ENCODE measurements around the gene IFITM10. TPM values are rescaled to one million over a fixed set of nuclear protein-coding genes. Genes with fewer than 3 reads are reported as not detected.

Gene IFITM10
- polyA plus RNA-seq, 1 of the 3 experiments (the other 2 are of a cell fraction): 0.21 TPM

DNA sequence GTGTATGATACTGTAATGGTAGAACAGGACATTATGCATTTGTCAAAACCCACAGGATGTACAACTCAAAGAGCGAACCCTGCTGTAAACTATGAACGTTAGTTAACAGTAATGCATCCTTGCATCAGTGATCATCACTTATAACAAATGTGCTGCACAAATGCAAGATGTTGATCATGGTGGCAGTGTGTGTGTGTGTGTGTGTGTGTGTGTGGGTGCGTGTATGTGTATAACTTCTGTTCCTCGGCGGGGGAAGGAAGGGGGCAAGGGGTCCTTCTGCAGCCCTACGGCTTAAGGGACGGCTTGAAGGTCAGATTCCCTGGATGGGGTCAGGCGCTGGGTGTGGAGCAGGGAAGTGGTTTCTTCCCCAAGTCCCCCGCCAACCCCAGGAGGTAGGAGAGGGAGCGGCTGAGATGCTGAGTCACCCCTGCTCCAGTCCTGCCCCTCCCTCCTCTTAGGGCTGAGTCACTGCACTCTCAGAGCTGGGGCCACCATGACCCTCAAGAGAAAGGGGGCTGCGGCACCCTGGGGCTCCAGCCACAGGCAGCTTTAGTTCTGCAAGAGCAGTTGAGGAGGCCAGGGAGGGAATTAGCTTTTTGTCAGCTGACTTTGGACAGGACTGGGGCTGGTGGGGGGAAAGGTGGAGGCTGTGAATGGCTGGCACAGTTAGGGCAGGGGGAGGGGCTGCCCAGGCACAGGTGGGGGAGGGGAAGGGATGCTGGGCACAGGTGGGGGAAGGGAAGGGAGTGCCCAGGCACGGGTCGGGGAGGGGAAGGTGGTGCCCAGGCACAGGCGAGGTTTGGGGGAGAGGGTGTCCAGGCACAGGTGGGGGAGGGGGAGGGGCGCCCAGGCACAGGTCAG, 22.1 kb upstream of the IFITM10 start:
- ChIA-PET POLR2A (interaction anchor here (1.6 kb wide), 1 partner anchor 9 kb away, joined by 4 read pairs; the partner anchor contains the start of gene CTSD), CTCF (interaction anchor here (0.6 to 2.4 kb wide), 4 partner anchors 8 to 80 kb away, joined by 3 to 16 read pairs (median 8); partner anchors contain the start of gene CTSD)
- Histone ChIP-seq H3K4me1 (ENCODE audit: control insufficient read depth in 1 of 2, insufficient read depth in 2 of 2, low read depth in 1 of 2, low read length in 1 of 2) (peaks cover 4 to 12% of the 10 kb centered on the region in 2 experiments; a peak in 2 of 4 replicates), H3K79me2 (ENCODE audit: insufficient read depth) (no peaks in the 10 kb centered on the region), H3K36me3 (replicated peaks in 1 of 2; ENCODE audit: control insufficient read depth in 1 of 2, insufficient read depth in 2 of 2, low read length in 1 of 2) (no peaks in the 10 kb centered on the region), H3K9me3 (no peaks in the 10 kb centered on the region), H3K4me3 (ENCODE audit: low read depth in 2 of 2, low read length in 1 of 2) (no peak overlapping the region), H2AFZ (ENCODE audit: low read depth) (peak overlapping the region; percentile 20; the same call in 1 of the 2 replicates), H3K27ac (ENCODE audit: low read depth in 2 of 2, low read length in 1 of 2) (peak overlapping the region; percentile 5 to 55; a peak in 3 of 4 replicates), H3K9me2 (no peaks in the 10 kb centered on the region), H3F3A (replicated peaks; ENCODE audit: insufficient read depth) (no peaks in the 10 kb centered on the region), H4K20me1 (ENCODE audit: insufficient read depth) (no peaks in the 10 kb centered on the region), H3K4me2 (peak overlapping the region; percentile 77; the same call in 1 of the 2 replicates), H3K9ac (no peak overlapping the region), H3K27me3 (ENCODE audit: insufficient read depth) (no peaks in the 10 kb centered on the region)
- TF ChIP-seq NFIC (IDR thresholded peaks at IDR 0.05; ENCODE audit: borderline replicate concordance) (0 out of 2 replicates have a peak, but pooled peaks have one; percentile 15), EP300 (IDR thresholded peaks at IDR 0.05; ENCODE audit: borderline replicate concordance in 1 of 2, low read depth in 1 of 2, low read length in 1 of 2) (peak in 1 of 2 experiments; percentile 56; a peak in 1 of 4 replicates), POLR2AphosphoS5 (IDR thresholded peaks at IDR 0.05; ENCODE audit: low read depth, low read length) (peak; percentile 16; the same call in 1 of the 2 replicates), TCF12 (IDR thresholded peaks at IDR 0.05) (peak; percentile 55), FOXJ3 (CRISPR knock-in tag; IDR thresholded peaks at IDR 0.05) (no peak), SIN3A (IDR thresholded peaks at IDR 0.05; ENCODE audit: borderline replicate concordance, low read depth, low read length) (no peak), ELF1 (IDR thresholded peaks at IDR 0.05) (no peak), RAD21 (IDR thresholded peaks at IDR 0.05; ENCODE audit: low read length) (no peak), JUND (IDR thresholded peaks at IDR 0.05) (peak; percentile 93), RXRA (IDR thresholded peaks at IDR 0.05; ENCODE audit: borderline replicate concordance, low read depth) (peak; percentile 41; the same call in 1 of the 2 replicates), RCOR1 (IDR thresholded peaks at IDR 0.05; ENCODE audit: low read length) (no peak), FOSL2 (IDR thresholded peaks at IDR 0.05; ENCODE audit: borderline replicate concordance, low read depth) (peak; percentile 96)
- TF ChIP-seq, protein P1, sequence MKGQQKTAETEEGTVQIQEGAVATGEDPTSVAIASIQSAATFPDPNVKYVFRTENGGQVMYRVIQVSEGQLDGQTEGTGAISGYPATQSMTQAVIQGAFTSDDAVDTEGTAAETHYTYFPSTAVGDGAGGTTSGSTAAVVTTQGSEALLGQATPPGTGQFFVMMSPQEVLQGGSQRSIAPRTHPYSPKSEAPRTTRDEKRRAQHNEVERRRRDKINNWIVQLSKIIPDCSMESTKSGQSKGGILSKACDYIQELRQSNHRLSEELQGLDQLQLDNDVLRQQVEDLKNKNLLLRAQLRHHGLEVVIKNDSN (IDR thresholded peaks at IDR 0.05; ENCODE audit: borderline replicate concordance, low read depth): 0 out of 2 replicates have a peak, but pooled peaks have one; percentile 40
- TF ChIP-seq, protein P2, sequence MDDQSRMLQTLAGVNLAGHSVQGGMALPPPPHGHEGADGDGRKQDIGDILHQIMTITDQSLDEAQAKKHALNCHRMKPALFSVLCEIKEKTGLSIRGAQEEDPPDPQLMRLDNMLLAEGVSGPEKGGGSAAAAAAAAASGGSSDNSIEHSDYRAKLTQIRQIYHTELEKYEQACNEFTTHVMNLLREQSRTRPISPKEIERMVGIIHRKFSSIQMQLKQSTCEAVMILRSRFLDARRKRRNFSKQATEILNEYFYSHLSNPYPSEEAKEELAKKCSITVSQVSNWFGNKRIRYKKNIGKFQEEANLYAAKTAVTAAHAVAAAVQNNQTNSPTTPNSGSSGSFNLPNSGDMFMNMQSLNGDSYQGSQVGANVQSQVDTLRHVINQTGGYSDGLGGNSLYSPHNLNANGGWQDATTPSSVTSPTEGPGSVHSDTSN (IDR thresholded peaks at IDR 0.05): no peak
- WGBS (ENCODE audit: low lambda C conversion rate): 36% methylated on average over 13 of the region's 15 CpGs
- DNase-seq: no peak

DNA sequence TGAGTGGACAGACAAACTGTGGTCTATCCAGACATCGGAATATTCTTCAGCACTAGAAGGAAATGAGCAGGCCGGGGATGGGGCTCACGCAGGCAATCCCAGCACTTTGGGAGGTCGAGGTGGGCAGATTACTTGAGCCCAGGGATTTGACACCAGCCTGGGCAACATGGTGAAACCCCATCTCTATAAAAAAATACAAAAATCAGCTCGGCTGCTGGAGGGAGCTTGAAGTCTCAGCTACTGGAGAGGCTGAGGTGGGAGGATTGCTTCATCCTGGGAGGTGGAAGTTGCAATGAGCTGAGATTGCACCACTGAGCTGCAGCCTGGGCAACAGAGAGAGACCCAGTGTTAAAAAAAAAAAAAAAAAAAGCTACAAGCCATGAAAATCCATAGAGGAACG, 21.3 kb upstream of the IFITM10 start:
- no peaks in the 10 kb centered on the region for H3K36me3 ChIP-seq (replicated peaks in 1 of 2; ENCODE audit: control insufficient read depth in 1 of 2, insufficient read depth in 2 of 2, low read length in 1 of 2)
- no peaks in the 10 kb centered on the region for H3K9me2 ChIP-seq
- DNase-seq: no peak
- H3F3A ChIP-seq (replicated peaks; ENCODE audit: insufficient read depth): no peaks in the 10 kb centered on the region
- ChIA-PET POLR2A (interaction anchor here (0.6 kb wide), 1 partner anchor 8 kb away, joined by 5 read pairs; the partner anchor contains the start of gene CTSD), CTCF (interaction anchor here (0.6 to 1.5 kb wide), 2 partner anchors 11 to 80 kb away, joined by 3 read pairs; no protein-coding TSS in a partner anchor)
- no peaks in the 10 kb centered on the region for H3K27me3 ChIP-seq (ENCODE audit: insufficient read depth)
- no peaks in the 10 kb centered on the region for H4K20me1 ChIP-seq (ENCODE audit: insufficient read depth)
- H3K27ac ChIP-seq (ENCODE audit: low read depth in 2 of 2, low read length in 1 of 2): peak overlapping the region in 1 of 2 experiments; percentile 55; a peak in 1 of 4 replicates
- no peak overlapping the region for H3K4me3 ChIP-seq (ENCODE audit: low read depth in 2 of 2, low read length in 1 of 2)
- 95% methylated on average over 6 of the region's 6 CpGs for WGBS (ENCODE audit: low lambda C conversion rate)
- no peak overlapping the region for H3K4me2 ChIP-seq
- no peak overlapping the region for H2AFZ ChIP-seq (ENCODE audit: low read depth)
- no peaks in the 10 kb centered on the region for H3K9me3 ChIP-seq
- H3K9ac ChIP-seq: no peak overlapping the region
- no peaks in the 10 kb centered on the region for H3K79me2 ChIP-seq (ENCODE audit: insufficient read depth)
- H3K4me1 ChIP-seq (ENCODE audit: control insufficient read depth in 1 of 2, insufficient read depth in 2 of 2, low read depth in 1 of 2, low read length in 1 of 2): peaks cover 4 to 12% of the 10 kb centered on the region in 2 experiments; a peak in 2 of 4 replicates
- TF ChIP-seq, protein P1 (IDR thresholded peaks at IDR 0.05; ENCODE audit: borderline replicate concordance, low read depth): no peak
- TF ChIP-seq GATA2 (CRISPR knock-in tag; IDR thresholded peaks at IDR 0.05): no peak
- TF ChIP-seq RAD21 (IDR thresholded peaks at IDR 0.05; ENCODE audit: low read length): no peak
- TF ChIP-seq GABPA (IDR thresholded peaks at IDR 0.05; ENCODE audit: low read depth): no peak
- TF ChIP-seq, protein P3, sequence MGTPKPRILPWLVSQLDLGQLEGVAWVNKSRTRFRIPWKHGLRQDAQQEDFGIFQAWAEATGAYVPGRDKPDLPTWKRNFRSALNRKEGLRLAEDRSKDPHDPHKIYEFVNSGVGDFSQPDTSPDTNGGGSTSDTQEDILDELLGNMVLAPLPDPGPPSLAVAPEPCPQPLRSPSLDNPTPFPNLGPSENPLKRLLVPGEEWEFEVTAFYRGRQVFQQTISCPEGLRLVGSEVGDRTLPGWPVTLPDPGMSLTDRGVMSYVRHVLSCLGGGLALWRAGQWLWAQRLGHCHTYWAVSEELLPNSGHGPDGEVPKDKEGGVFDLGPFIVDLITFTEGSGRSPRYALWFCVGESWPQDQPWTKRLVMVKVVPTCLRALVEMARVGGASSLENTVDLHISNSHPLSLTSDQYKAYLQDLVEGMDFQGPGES (IDR thresholded peaks at IDR 0.05; ENCODE audit: low read depth, low read length): no peak
- TF ChIP-seq MEF2A (IDR thresholded peaks at IDR 0.05; ENCODE audit: borderline replicate concordance, low read depth): no peak
- TF ChIP-seq RFX5 (IDR thresholded peaks at IDR 0.05; ENCODE audit: low read length): no peak
- no peak for TF ChIP-seq NRF1 (IDR thresholded peaks at IDR 0.05; ENCODE audit: low read depth, low read length)
- TF ChIP-seq EP300 (IDR thresholded peaks at IDR 0.05; ENCODE audit: borderline replicate concordance in 1 of 2, low read depth in 1 of 2, low read length in 1 of 2): no peak
- no peak for TF ChIP-seq YY1 (IDR thresholded peaks at IDR 0.05; ENCODE audit: low read depth)

All from SK-N-SH (cell line).